WI38 (cell line): ENCODE measurements around the gene GPRIN3.

Source experiments
- H3K4me3 ChIP-seq: 2 replicates; pipeline ENCODE4 v1.5.1; 2011; ENCODE audit warnings: low read depth, mild to moderate bottlenecking, control low read depth, low read length
- CTCF ChIP-seq: IDR thresholded peaks from 2 replicates; pipeline ENCODE4 v1.5.1; 2012; ENCODE audit warnings: low read depth, mild to moderate bottlenecking, control low read depth, low read length

GPRIN3 gene

GRCh38 chr4:89294573-89295269, 12.9 kb downstream of the GPRIN3 start:
- no peak for TF ChIP-seq CTCF
- no peak overlapping the region for H3K4me3 ChIP-seq

GRCh38 chr4:89293299-89293698, 14.3 kb downstream of the GPRIN3 start:
- no peak for TF ChIP-seq CTCF
- no peak overlapping the region for H3K4me3 ChIP-seq

- H3K4me3 ChIP-seq = no peak overlapping the region
- TF ChIP-seq CTCF = no peak
Observed at GRCh38 chr4:89290727-89291516, 16.7 kb downstream of the GPRIN3 start.

GRCh38 chr4:89289312-89289711, 18.3 kb downstream of the GPRIN3 start:
- TF ChIP-seq CTCF = no peak
- H3K4me3 ChIP-seq = no peak overlapping the region

- TF ChIP-seq CTCF = no peak
- H3K4me3 ChIP-seq = no peak overlapping the region
Observed at GRCh38 chr4:89288430-89288829, 19.2 kb downstream of the GPRIN3 start.

- TF ChIP-seq CTCF = no peak
- H3K4me3 ChIP-seq = no peak overlapping the region
Observed at GRCh38 chr4:89287945-89288344, 19.7 kb downstream of the GPRIN3 start.

- TF ChIP-seq CTCF = no peak
- no peak overlapping the region for H3K4me3 ChIP-seq
Observed at GRCh38 chr4:89285745-89286144, 21.9 kb downstream of the GPRIN3 start.
